H1 (cell line): ENCODE measurements around the gene ASCL2. TPM values are rescaled to one million over a fixed set of nuclear protein-coding genes. Genes with fewer than 3 reads are reported as not detected.

ENCODE experiments used
- CTCF ChIA-PET: fragments of 300-600 bp; sonication (Branson Sonifier 250); formaldehyde crosslinking; loops from one replicate; lab custom pipeline; 2021; ENCODE audit not compliant: partially characterized antibody; lab: Charles Lee
- POLR2A ChIA-PET: fragments of 300-600 bp; sonication (Branson Sonifier 250); formaldehyde crosslinking; loops from one replicate; lab custom pipeline; 2021; ENCODE audit warnings: inconsistent platforms; ENCODE audit not compliant: partially characterized antibody; lab: Charles Lee
- DNase-seq, 2 experiments: peaks; one replicate each; pipeline versions ENCODE4 v3.0.0 to v3.0.0-alpha.2; 2010 to 2022; ENCODE audit warnings: low spot score in 2 of 2, low read depth in 1 of 2, mixed read lengths in 1 of 2
- FAIRE-seq: peaks from 2 replicates; lab custom pipeline; 2011; peaks lifted over from hg19 to GRCh38; lab: Jason Lieb, UNC
- H2AFZ ChIP-seq: 2 replicates; pipeline ENCODE4 v1.8.1; 2012; ENCODE audit warnings: low read length, inconsistent platforms
- H2AK5ac ChIP-seq: 2 replicates; pipeline ENCODE4 v1.6.1; 2013; ENCODE audit warnings: low read depth, low read length
- H2BK120ac ChIP-seq: replicated peaks from 2 replicates; pipeline ENCODE3; 2013; ENCODE audit warnings: low read depth, low read length, inconsistent platforms
- H2BK12ac ChIP-seq: 2 replicates; pipeline ENCODE4 v1.6.1; 2013; ENCODE audit warnings: low read depth, low read length
- H2BK15ac ChIP-seq: 2 replicates; pipeline ENCODE4 v1.6.1; 2013; ENCODE audit warnings: low read length
- H2BK20ac ChIP-seq: 2 replicates; pipeline ENCODE4 v1.6.1; 2013; ENCODE audit warnings: low read length
- H2BK5ac ChIP-seq: 2 replicates; pipeline ENCODE4 v1.6.1; 2013; ENCODE audit warnings: low read depth, low read length
- H3K14ac ChIP-seq: 2 replicates; pipeline ENCODE4 v1.6.1; 2013; ENCODE audit warnings: inconsistent platforms; ENCODE audit not compliant: insufficient read length
- H3K18ac ChIP-seq: 2 replicates; pipeline ENCODE4 v1.6.1; 2013; ENCODE audit warnings: low read length; ENCODE audit errors: extremely low read depth
- H3K23ac ChIP-seq: 2 replicates; pipeline ENCODE4 v1.6.1; 2013; ENCODE audit warnings: inconsistent platforms; ENCODE audit not compliant: insufficient read length
- H3K23me2 ChIP-seq: 2 replicates; pipeline ENCODE4 v1.6.1; 2013; ENCODE audit warnings: low read depth, low read length
- H3K27ac ChIP-seq: 2 replicates; pipeline ENCODE4 v1.6.1; 2011; ENCODE audit warnings: low read depth, low read length, inconsistent platforms
- H3K27me3 ChIP-seq, 4 experiments: replicated peaks in 1 of 4; 1 replicate in 1 of 4; 2 replicates in 3 of 4; pipeline versions ENCODE4 v1.6.1 to v1.8.1; 2011 to 2013; ENCODE audit warnings: low read length in 3 of 4, mild to moderate bottlenecking in 3 of 4, inconsistent platforms in 2 of 4, mixed read lengths in 2 of 4, moderate library complexity in 1 of 4; ENCODE audit not compliant: control insufficient read depth in 3 of 4, insufficient read depth in 3 of 4; ENCODE audit errors: extremely low read depth in 1 of 4
- H3K36me3 ChIP-seq, 4 experiments: 2 replicates each; pipeline versions ENCODE4 v1.6.1 to v1.8.1; 2011 to 2013; ENCODE audit warnings: mild to moderate bottlenecking in 4 of 4, low read length in 3 of 4, moderate library complexity in 2 of 4, control low read depth in 1 of 4, inconsistent platforms in 1 of 4; ENCODE audit not compliant: insufficient read depth in 4 of 4, control insufficient read depth in 2 of 4
- H3K4ac ChIP-seq: replicated peaks from 2 replicates; pipeline ENCODE3; 2013; ENCODE audit warnings: low read length, low read depth, mixed read lengths, inconsistent platforms; ENCODE audit not compliant: insufficient read length
- H3K4me1 ChIP-seq, 4 experiments: replicated peaks in 1 of 4; 1 replicate in 1 of 4; 2 replicates in 3 of 4; pipeline versions ENCODE4 v1.6.1 to v1.8.1; 2011 to 2013; ENCODE audit warnings: low read length in 3 of 4, inconsistent platforms in 2 of 4, mixed read lengths in 1 of 4; ENCODE audit not compliant: insufficient read depth in 4 of 4, control insufficient read depth in 3 of 4
- H3K4me2 ChIP-seq, 2 experiments: 2 replicates each; pipeline versions ENCODE4 v1.6.1 to v1.8.1; 2011 to 2013; ENCODE audit warnings: low read depth in 2 of 2, low read length in 2 of 2, control low read depth in 1 of 2, inconsistent platforms in 1 of 2, mild to moderate bottlenecking in 1 of 2; ENCODE audit not compliant: insufficient read depth in 1 of 2
- H3K4me3 ChIP-seq, 4 experiments: fragments of 200-600, 300-600 bp in 1 of 4; sonication (generic), shearing (Covaris generic), sonication (Bioruptor Twin) in 1 of 4; 2 replicates each; pipeline versions ENCODE4 v1.5.1 to v1.8.1; 2011 to 2016; ENCODE audit warnings: low read length in 4 of 4, low read depth in 3 of 4, control low read depth in 2 of 4, inconsistent platforms in 2 of 4, mild to moderate bottlenecking in 2 of 4, mixed read lengths in 1 of 4, moderate library complexity in 1 of 4; ENCODE audit not compliant: insufficient read depth in 2 of 4; ENCODE audit errors: extremely low read depth in 1 of 4
- H3K56ac ChIP-seq: replicated peaks from 2 replicates; pipeline ENCODE3; 2013; ENCODE audit warnings: low read depth, mild to moderate bottlenecking, mixed read lengths, low read length, inconsistent platforms; ENCODE audit not compliant: insufficient read length
- H3K79me1 ChIP-seq: 2 replicates; pipeline ENCODE4 v1.6.1; 2013; ENCODE audit warnings: low read depth, low read length, control low read depth
- H3K79me2 ChIP-seq, 2 experiments: 2 replicates each; pipeline versions ENCODE4 v1.6.1 to v1.8.1; 2012 to 2013; ENCODE audit warnings: low read length in 2 of 2, mild to moderate bottlenecking in 2 of 2, inconsistent platforms in 1 of 2; ENCODE audit not compliant: insufficient read depth in 2 of 2, control insufficient read depth in 1 of 2
- H3K9ac ChIP-seq, 4 experiments: replicated peaks in 1 of 4; 1 replicate in 1 of 4; 2 replicates in 3 of 4; pipeline versions ENCODE4 v1.6.1 to v1.8.1; 2011 to 2013; ENCODE audit warnings: low read depth in 3 of 4, low read length in 3 of 4, control low read depth in 2 of 4, mild to moderate bottlenecking in 2 of 4, moderate library complexity in 2 of 4, inconsistent platforms in 1 of 4; ENCODE audit errors: extremely low read depth in 1 of 4
- H3K9me3 ChIP-seq, 2 experiments: 2 replicates each; pipeline versions ENCODE4 v1.6.1 to v1.8.1; 2012 to 2013; ENCODE audit warnings: mild to moderate bottlenecking in 2 of 2, moderate library complexity in 2 of 2, control low read depth in 1 of 2, inconsistent platforms in 1 of 2, low read depth in 1 of 2, low read length in 1 of 2, mixed read lengths in 1 of 2; ENCODE audit not compliant: insufficient read depth in 2 of 2
- H4K20me1 ChIP-seq, 2 experiments: replicated peaks in 1 of 2; 2 replicates each; pipeline versions ENCODE3 to v1.8.1; 2011 to 2013; ENCODE audit warnings: inconsistent platforms in 2 of 2, low read length in 2 of 2, mild to moderate bottlenecking in 1 of 2; ENCODE audit not compliant: insufficient read depth in 2 of 2, control insufficient read depth in 1 of 2
- H4K5ac ChIP-seq: 2 replicates; pipeline ENCODE4 v1.6.1; 2013; ENCODE audit warnings: low read length, low read depth, mixed read lengths, inconsistent platforms; ENCODE audit not compliant: insufficient read length
- H4K8ac ChIP-seq: 2 replicates; pipeline ENCODE4 v1.8.0; 2013; ENCODE audit warnings: mild to moderate bottlenecking, moderate library complexity, low read length, inconsistent platforms; ENCODE audit not compliant: insufficient read depth; ENCODE audit errors: extremely low read depth
- H4K91ac ChIP-seq: replicated peaks from 2 replicates; pipeline ENCODE3; 2013; ENCODE audit warnings: low read length, mixed read lengths, inconsistent platforms; ENCODE audit not compliant: insufficient read length
- MAFK ChIP-seq: IDR thresholded peaks from 2 replicates; pipeline ENCODE4 v1.6.1; 2012; ENCODE audit warnings: low read depth, mild to moderate bottlenecking, improper control_type of control experiment, low read length
- SIRT6 ChIP-seq: IDR thresholded peaks from one replicate; pipeline ENCODE4 v1.7.1; 2012; ENCODE audit warnings: low read length, inconsistent platforms
- WGBS, 2 experiments: shearing (Covaris generic) in 1 of 2; methylation state at CpG; one replicate each; pipeline versions ENCODE4 v1.1.6 to v1.1.7; 2013 to 2015; ENCODE audit warnings: low lambda C conversion rate in 2 of 2, mixed read lengths in 2 of 2, inconsistent platforms in 1 of 2, low coverage in 1 of 2, missing lambda C conversion rate in 1 of 2; ENCODE audit not compliant: insufficient replicate concordance in 2 of 2, insufficient coverage in 1 of 2, insufficient read length in 1 of 2; ENCODE audit errors: extremely low coverage in 1 of 2, missing lambda C conversion rate in 1 of 2; 5-methylcytosine and 5-hydroxymethylcytosine counted together
- polyA plus RNA-seq, 7 experiments: library from polyadenylated mRNA; depleted of rRNA in 3 of 7; stranded (reverse) in 5 of 7; unstranded in 2 of 7; fragments of >200 nt in 5 of 7; fragments of 200-250 nt in 2 of 7; gene quantifications; 1 replicate in 5 of 7; 2 replicates in 1 of 7; 4 replicates in 1 of 7; pipeline versions ENCODE4 v1.2.1 to v1.2.3, GENCODE V29; 2011 to 2013; ENCODE audit warnings: missing spikeins in 2 of 7, mixed read lengths in 2 of 7
- total RNA-seq: library from RNA; stranded (reverse); fragmentation: NEBNext Ultra II Directional; extraction: Animal tissue kit (Norgen Biotek cat#: 25700); gene quantifications from 2 replicates; pipeline ENCODE4 v1.2.1, GENCODE V29; 2021

The ASCL2 gene
- total and polyA plus RNA-seq, 2 of the 8 experiments (the other 6 are each of a cell fraction or from before 2014, with no cell fraction given), result 0.51 to 0.56 TPM

GRCh38 chr11:2306877-2307500, 36.6 kb upstream of the ASCL2 start:
- Histone ChIP-seq H4K8ac (no peak overlapping the region), H3K4ac (no peak overlapping the region), H4K91ac (no peak overlapping the region), H3K4me3 (no peak overlapping the region), H2BK12ac (no peak overlapping the region), H2BK120ac (no peak overlapping the region), H3K79me2 (no peaks in the 10 kb centered on the region), H3K4me1 (peaks cover 0 to 3% (median 0%) of the 10 kb centered on the region in 4 experiments; a peak in 1 of 7 replicates), H2BK20ac (no peak overlapping the region), H3K23ac (no peak overlapping the region), H3K79me1 (no peaks in the 10 kb centered on the region), H3K27me3 (no peaks in the 10 kb centered on the region), H3K14ac (no peak overlapping the region), H2BK15ac (no peak overlapping the region), H3K4me2 (no peak overlapping the region), H3K56ac (no peak overlapping the region), H3K23me2 (no peaks in the 10 kb centered on the region), H4K20me1 (peaks cover 0 to 5% of the 10 kb centered on the region in 2 experiments), H2AFZ (no peak overlapping the region), H2BK5ac (no peak overlapping the region), H3K18ac (no peak overlapping the region), H2AK5ac (no peak overlapping the region), H3K27ac (no peak overlapping the region), H3K9me3 (no peaks in the 10 kb centered on the region), H3K36me3 (no peaks in the 10 kb centered on the region), H4K5ac (no peak overlapping the region), H3K9ac (no peak overlapping the region)
- ChIA-PET CTCF (interaction anchor here (1.6 to 14.9 kb wide), 16 partner anchors 10 to 225 kb away, joined by 4 to 333 read pairs (median 23); partner anchors contain the start of gene TSSC4), POLR2A (interaction anchor here (0.6 to 2.4 kb wide), 3 partner anchors 93 to 113 kb away, joined by 3 to 14 read pairs (median 10); partner anchors contain the start of gene TSSC4)
- FAIRE-seq (no peak), DNase-seq (no peak)
- no peak for TF ChIP-seq SIRT6
- TF ChIP-seq MAFK, result no peak
- 86% methylated on average over 13 of the region's 14 CpGs; no CpG with 5 or more reads in 1 of the 2 experiments for WGBS, 2 experiments
